Prostate gland (tissue), 2 donors: ENCODE results near the gene RGS17. TPM values are rescaled to one million over a fixed set of nuclear protein-coding genes. Genes with fewer than 3 reads are reported as not detected.

Experiments
- DNase-seq: peaks from one replicate; pipeline ENCODE4 v3.0.0-alpha.2; 2019; ENCODE audit warnings: low spot score
- H3K27ac ChIP-seq, 2 donors: fragments of 200-600 bp; sonication (generic); 2 replicates each; pipeline ENCODE4 v1.5.1; 2017 to 2019
- H3K27me3 ChIP-seq: fragments of 200-600 bp; sonication (generic); replicated peaks from 2 replicates; pipeline ENCODE4 v1.5.1; 2019; ENCODE audit not compliant: insufficient read depth
- H3K36me3 ChIP-seq, 2 donors: fragments of 200-600 bp; sonication (generic); 1 replicate in 1 of 2; 2 replicates in 1 of 2; pipeline versions ENCODE4 v1.5.1 to v1.8.1; 2017 to 2019
- H3K4me1 ChIP-seq: fragments of 200-600 bp; sonication (generic); replicated peaks from 2 replicates; pipeline ENCODE4 v1.5.1; 2019
- H3K4me3 ChIP-seq, 2 donors: fragments of 200-600 bp; sonication (generic); 2 replicates each; pipeline ENCODE4 v1.5.1; 2017 to 2019
- H3K9me3 ChIP-seq: fragments of 200-600 bp; sonication (generic); 2 replicates; pipeline ENCODE4 v1.5.1; 2017
- CTCF ChIP-seq, 4 experiments: fragments of 200-600 bp in 2 of 4; fragments of 450-650 bp in 2 of 4; sonication (generic) in 2 of 4; IDR thresholded peaks; 1 replicate in 3 of 4; 2 replicates in 1 of 4; pipeline ENCODE4 v1.5.1; 2016 to 2019; ENCODE audit warnings: antibody characterized with exemption in 4 of 4, mild to moderate bottlenecking in 2 of 4, moderate library complexity in 2 of 4
- POLR2A ChIP-seq: fragments of 450-650 bp; IDR thresholded peaks from one replicate; pipeline ENCODE4 v1.6.1; 2016; ENCODE audit warnings: antibody characterized with exemption, mild to moderate bottlenecking
- POLR2AphosphoS5 ChIP-seq: sonication (generic); formaldehyde crosslinking; IDR thresholded peaks from one replicate; pipeline ENCODE4 v1.6.1; 2017; ENCODE audit warnings: antibody characterized with exemption
- WGBS: methylation state at CpG from one replicate; pipeline ENCODE4 v1.1.5; 2018; 5-methylcytosine and 5-hydroxymethylcytosine counted together
- intact Hi-C: fragments of 100-400 bp; cut with DNase I; formaldehyde crosslinking; loops from one replicate; pipeline ENCODE4 v1.14.2; 2022
- total RNA-seq, 2 donors: library from RNA; depleted of rRNA; stranded (reverse); fragments of >200 nt; gene quantifications; one replicate each; pipeline ENCODE4 v1.1.0, GENCODE V29; 2016

The RGS17 gene
- 1 to 10 TPM; 1.6 to 3.3 TPM for total RNA-seq

GRCh38 chr6:153131037-153131981 lies at the start of gene RGS17:
RGS17 (minus strand) TSS chr6:153131282; CDS start chr6:153044018, 87,264 bp downstream.
- Histone ChIP-seq H3K9me3 (no peaks in the 10 kb centered on the region), H3K27me3 (no peaks in the 10 kb centered on the region), H3K4me3 (peak within 1 kb of the TSS; percentile 52 to 55), H3K36me3 (no peaks in the 10 kb centered on the region), H3K27ac (peak within 1 kb of the TSS; percentile 61 to 67), H3K4me1 (no peaks in the 10 kb centered on the region)
- no peak for TF ChIP-seq POLR2AphosphoS5
- no peak for TF ChIP-seq CTCF (IDR thresholded peaks at IDR 0.05)
- TF ChIP-seq POLR2A, result no peak
- WGBS, result 4% methylated on average over 36 of the region's 89 CpGs
- intact Hi-C loops, result no loop called here
- peak; percentile 38 for DNase-seq

DNA sequence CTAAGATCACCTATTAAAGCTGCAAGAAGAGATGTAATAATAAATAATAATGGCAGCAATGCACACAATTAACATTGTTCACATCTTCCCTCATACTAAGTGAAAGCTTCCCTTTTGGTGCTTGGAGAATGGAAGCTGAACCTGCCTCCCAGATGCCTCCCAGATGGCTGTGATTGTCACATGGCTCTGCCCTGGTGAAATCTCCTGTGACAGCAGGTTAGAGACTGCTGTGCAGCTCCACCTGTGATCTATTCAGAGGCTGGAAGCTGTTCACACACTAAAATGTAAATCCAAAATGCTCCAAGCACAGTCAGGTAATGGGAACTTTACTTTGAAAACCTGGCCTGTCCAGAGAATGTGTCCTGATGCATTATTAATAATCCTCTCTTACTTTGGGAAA lies 41.7 kb upstream of the RGS17 start:
- Histone ChIP-seq H3K4me3 (no peak overlapping the region), H3K36me3 (no peaks in the 10 kb centered on the region), H3K4me1 (no peaks in the 10 kb centered on the region), H3K27ac (no peak overlapping the region), H3K27me3 (no peaks in the 10 kb centered on the region), H3K9me3 (no peaks in the 10 kb centered on the region)
- intact Hi-C loops, result no loop called here
- no peak for DNase-seq
- TF ChIP-seq CTCF (IDR thresholded peaks at IDR 0.05), result no peak
- no peak for TF ChIP-seq POLR2AphosphoS5
- TF ChIP-seq POLR2A, result no peak

GRCh38 chr6:153170511-153170910 lies 39.4 kb upstream of the RGS17 start:
- H3K27ac ChIP-seq, result no peak overlapping the region
- no peak for TF ChIP-seq POLR2A
- no peak for TF ChIP-seq POLR2AphosphoS5
- no peak for TF ChIP-seq CTCF (IDR thresholded peaks at IDR 0.05)
- no peaks in the 10 kb centered on the region for H3K9me3 ChIP-seq
- no peak overlapping the region for H3K4me3 ChIP-seq
- H3K4me1 ChIP-seq, result no peaks in the 10 kb centered on the region
- intact Hi-C loops, result no loop called here
- no peaks in the 10 kb centered on the region for H3K27me3 ChIP-seq
- DNase-seq, result no peak
- WGBS, result 83% methylated on average over 3 of the region's 3 CpGs
- H3K36me3 ChIP-seq, result no peaks in the 10 kb centered on the region

- Histone ChIP-seq H3K36me3 (no peaks in the 10 kb centered on the region), H3K27ac (no peak overlapping the region), H3K4me1 (no peaks in the 10 kb centered on the region), H3K9me3 (no peaks in the 10 kb centered on the region), H3K27me3 (no peaks in the 10 kb centered on the region), H3K4me3 (no peak overlapping the region)
- DNase-seq, result no peak
- intact Hi-C loops, result no loop called here
- no peak for TF ChIP-seq POLR2AphosphoS5
- TF ChIP-seq CTCF (IDR thresholded peaks at IDR 0.05), result no peak
- TF ChIP-seq POLR2A, result no peak
- WGBS, result 73% methylated on average over 1 of the region's 1 CpG
These were observed 36.8 kb upstream of the RGS17 start for GRCh38 chr6:153167907-153168306.
